Right ventricle myocardium inferior (tissue), 1 donor: Measurements from ENCODE around the gene CRELD2. TPM values are rescaled to one million over a fixed set of nuclear protein-coding genes. Genes with fewer than 3 reads are reported as not detected.
A peak's percentile ranks its signal among the peaks of the same experiment; 100 is the strongest.

Experiments used
- ATAC-seq: fragments of 200-7000 bp; cut with Tn5 transposase; one replicate; pipeline ENCODE4 v1.9.1; 2020; ENCODE audit warnings: mild to moderate bottlenecking, moderate library complexity
- DNase-seq: peaks from one replicate; pipeline ENCODE4 v3.0.0; 2021; ENCODE audit errors: missing footprints
- intact Hi-C: fragments of 100-400 bp; cut with DNase I; formaldehyde crosslinking; loops from one replicate; pipeline ENCODE4 v1.11.0; 2022
- microRNA-seq: library from miRNA; unstranded; fragments of <30 nt; microRNA quantifications from one replicate; pipeline ENCODE4 v1.2.0, GENCODE V29; 2020
- total RNA-seq: library from RNA; stranded (reverse); fragmentation: NEBNext Ultra II Directional; extraction: Animal tissue kit (Norgen Biotek cat#: 25700); gene quantifications from one replicate; pipeline ENCODE4 v1.2.1, GENCODE V29; 2021
- donor health status: DM: no; HTN: yes; CAD: no; lungs with severe emphysema.

The CRELD2 gene
- total RNA-seq, 1 donor from 2014 or later, result 30.6 TPM

GRCh38 chr22:49970528-49971231 lies 52.2 kb downstream of the CRELD2 start:
- peak; percentile 89 for ATAC-seq
- peak; percentile 96 for DNase-seq
- intact Hi-C loops, result loop anchor here (5.0 kb wide), 1 partner anchor 38 kb away; no protein-coding TSS in a partner anchor

DNA sequence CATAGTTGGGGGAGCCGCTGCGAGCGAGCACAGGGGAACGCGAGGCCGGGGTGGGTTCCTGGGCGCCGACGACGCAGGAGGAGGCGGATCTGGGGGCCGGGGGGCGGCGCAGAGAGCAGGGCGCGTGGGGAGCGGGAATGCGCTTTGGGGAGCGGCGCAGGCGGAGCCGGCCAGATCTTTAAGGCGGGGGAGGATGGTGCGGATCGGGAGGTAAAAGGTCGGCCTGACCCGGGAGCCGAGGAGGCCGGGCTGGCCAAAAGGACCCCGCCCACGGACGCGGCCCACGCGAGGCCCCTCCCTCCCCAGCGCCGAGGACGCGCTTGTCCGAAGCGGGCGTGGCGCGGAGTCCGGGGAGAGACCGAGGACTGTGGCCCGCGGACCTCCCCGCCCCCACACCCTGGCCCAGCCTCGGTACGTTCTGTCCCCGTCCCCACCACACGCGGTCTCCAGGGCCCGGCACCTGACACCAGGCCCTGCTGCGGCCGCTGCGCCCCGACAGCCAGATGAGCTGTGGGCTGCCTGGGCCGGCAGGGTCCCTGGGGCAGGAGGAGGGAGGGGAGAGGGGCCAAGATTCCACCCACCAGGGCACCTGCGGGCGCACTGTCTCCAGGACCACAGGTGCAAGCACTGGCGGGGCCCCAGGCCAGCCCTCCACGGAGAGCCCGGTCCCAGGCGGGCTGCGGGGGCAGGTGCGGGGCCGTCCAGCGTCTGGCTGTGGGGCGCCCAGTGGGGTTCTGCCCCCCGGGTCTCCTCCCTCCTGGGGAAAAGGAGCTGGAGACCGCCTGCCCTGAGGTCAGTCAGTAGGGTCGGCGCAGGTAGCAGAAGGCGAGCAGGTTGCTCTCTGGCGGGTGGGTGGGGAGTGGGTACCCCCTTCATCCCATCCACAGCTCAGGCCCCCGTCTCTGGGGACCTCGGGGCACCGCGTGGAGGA lies 53.1 kb downstream of the CRELD2 start:
- intact Hi-C loops, result loop anchor here (5.0 kb wide), 1 partner anchor 39 kb away; no protein-coding TSS in a partner anchor
- peak; percentile 81 for ATAC-seq

DNA sequence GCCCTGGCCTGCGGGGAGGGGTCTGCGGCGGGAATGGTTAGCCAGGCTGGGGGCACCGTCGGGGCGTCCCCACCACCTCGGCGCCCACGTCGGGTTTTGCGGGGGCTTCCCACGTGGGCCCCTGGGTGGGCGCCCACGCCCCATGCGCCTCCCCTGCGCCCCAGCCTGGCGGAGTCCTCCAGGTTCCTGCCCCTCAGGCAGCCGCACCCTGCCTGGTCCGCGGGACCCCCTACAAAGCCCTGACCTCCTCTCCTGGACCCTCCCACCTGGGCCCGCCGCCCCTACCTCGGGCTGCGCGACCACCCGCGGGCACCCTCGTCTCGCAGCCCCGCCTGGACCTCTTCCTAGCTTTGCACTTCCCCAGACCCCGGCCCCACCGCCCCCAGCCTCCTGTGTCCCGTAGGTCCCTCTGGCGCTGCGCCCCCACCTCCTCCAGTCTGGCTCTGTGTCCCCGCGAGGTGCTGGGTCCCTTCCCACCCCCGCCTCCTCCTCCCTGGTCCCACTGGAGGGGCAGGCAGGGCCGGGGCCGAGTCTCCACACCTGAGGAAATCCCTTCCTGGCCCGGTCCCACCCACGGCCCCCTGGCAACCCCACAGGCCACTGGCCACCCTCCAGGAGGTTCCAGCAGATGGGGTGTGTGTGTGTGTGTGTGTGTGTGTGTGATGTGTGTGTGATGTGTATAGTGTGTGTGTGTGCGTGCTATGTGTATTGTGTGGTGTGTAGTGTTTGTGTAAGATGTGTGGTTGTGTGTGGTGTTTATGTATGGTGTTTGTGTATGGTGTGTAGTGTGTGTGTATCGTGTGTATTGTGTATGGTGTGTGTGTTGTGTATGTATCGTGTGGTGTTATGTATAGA lies 54.0 kb downstream of the CRELD2 start:
- no peak for ATAC-seq
- peak; percentile 69 for DNase-seq
- intact Hi-C loops, result loop anchor here (5.0 kb wide), 1 partner anchor 40 kb away; no protein-coding TSS in a partner anchor

More for the DNA sequence above, 53.1 kb downstream of the CRELD2 start:
- DNase-seq, result peak; percentile 93

GRCh38 chr22:49973018-49973961 lies 54.9 kb downstream of the CRELD2 start:
- intact Hi-C loops, result loop anchor here (5.0 kb wide), 1 partner anchor 41 kb away; no protein-coding TSS in a partner anchor
- ATAC-seq (no peak), DNase-seq (no peak)

GRCh38 chr22:49975543-49976389 lies 57.3 kb downstream of the CRELD2 start:
- ATAC-seq (no peak), DNase-seq (peak; percentile 37)
- intact Hi-C loops, result no loop called here

- intact Hi-C loops, result no loop called here
- ATAC-seq, result no peak
- DNase-seq, result peak; percentile 18
These were observed 58.2 kb downstream of the CRELD2 start for GRCh38 chr22:49976439-49977175.

Small RNA genes within 50 kb of the gene (microRNA-seq; reads per million reads assigned to microRNA genes)
- not detected for gene MIR6821

Other genes with a start within 250 kb of the CRELD2 start
- 17.5 TPM for gene BRD1, start 90.8 kb upstream of the CRELD2 start, total RNA-seq
- 4.8 TPM for gene ZBED4, start 64.8 kb upstream of the CRELD2 start, total RNA-seq
- gene ALG12, start 196 bp upstream of the CRELD2 start, total RNA-seq, result 16.4 TPM
- gene PIM3, start 42.1 kb downstream of the CRELD2 start, total RNA-seq, result 56.9 TPM
- not detected for gene IL17REL, start 94.1 kb downstream of the CRELD2 start, total RNA-seq
- not detected for gene TTLL8, start 139.7 kb downstream of the CRELD2 start, total RNA-seq
- 0.05 TPM for gene MLC1, start 166.8 kb downstream of the CRELD2 start, total RNA-seq
- not detected for gene MOV10L1, start 171.4 kb downstream of the CRELD2 start, total RNA-seq